ENCODE measurements around the gene IGFBP7.

Gene IGFBP7

DNA sequence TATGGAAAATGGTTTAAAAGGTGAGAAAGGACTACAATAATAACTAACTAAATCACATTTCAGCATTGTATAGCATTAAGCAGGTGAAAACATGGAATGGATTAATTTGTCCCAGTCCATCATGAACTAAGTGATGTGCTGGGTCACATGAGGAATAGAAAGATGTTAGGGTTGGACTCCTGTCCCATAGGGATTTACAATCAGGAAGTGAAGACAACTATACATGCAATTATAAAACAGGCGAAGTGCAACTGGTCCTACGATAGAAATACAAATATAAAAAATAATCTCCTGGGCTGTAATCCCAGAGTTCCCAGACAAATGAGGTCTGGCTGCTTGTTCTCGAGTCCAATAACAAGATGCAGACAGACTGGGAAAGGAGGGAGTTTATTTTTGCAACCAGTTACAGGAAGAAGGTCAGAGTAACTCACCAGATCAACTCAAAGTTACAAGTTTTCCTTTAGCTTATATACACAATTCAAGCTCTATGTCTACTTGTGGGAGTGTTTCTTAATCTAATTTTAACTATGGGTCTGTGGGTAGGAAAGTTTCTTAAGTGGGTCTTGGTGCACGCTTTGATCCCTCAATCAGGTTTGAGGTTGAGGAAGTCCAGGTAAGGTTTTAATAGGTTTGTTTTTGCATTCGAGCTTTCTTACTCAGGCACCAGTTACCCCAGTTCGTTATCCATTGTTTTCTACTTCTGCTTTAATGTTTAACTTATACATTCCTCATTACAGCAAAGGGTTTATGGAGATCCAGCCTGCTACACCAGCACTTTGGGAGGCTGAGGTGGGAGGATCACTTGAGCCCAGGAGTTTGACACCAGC is 50.1 kb downstream of the IGFBP7 start:
- no peak for DNase-seq
- TF ChIP-seq, protein P1, sequence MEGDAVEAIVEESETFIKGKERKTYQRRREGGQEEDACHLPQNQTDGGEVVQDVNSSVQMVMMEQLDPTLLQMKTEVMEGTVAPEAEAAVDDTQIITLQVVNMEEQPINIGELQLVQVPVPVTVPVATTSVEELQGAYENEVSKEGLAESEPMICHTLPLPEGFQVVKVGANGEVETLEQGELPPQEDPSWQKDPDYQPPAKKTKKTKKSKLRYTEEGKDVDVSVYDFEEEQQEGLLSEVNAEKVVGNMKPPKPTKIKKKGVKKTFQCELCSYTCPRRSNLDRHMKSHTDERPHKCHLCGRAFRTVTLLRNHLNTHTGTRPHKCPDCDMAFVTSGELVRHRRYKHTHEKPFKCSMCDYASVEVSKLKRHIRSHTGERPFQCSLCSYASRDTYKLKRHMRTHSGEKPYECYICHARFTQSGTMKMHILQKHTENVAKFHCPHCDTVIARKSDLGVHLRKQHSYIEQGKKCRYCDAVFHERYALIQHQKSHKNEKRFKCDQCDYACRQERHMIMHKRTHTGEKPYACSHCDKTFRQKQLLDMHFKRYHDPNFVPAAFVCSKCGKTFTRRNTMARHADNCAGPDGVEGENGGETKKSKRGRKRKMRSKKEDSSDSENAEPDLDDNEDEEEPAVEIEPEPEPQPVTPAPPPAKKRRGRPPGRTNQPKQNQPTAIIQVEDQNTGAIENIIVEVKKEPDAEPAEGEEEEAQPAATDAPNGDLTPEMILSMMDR (IDR thresholded peaks at IDR 0.05) = no peak
- no peak overlapping the region for H3K4me3 ChIP-seq
- H3K27me3 ChIP-seq = no peaks in the 10 kb centered on the region
- peak overlapping the region; percentile 76 to 87 for H3K27ac ChIP-seq
- no peaks in the 10 kb centered on the region for H3K9me3 ChIP-seq
- peaks cover 0 to 99% (median 69%) of the 10 kb centered on the region in 4 donors for H3K4me1 ChIP-seq
- H3K36me3 ChIP-seq = no peaks in the 10 kb centered on the region
- intact Hi-C loops (cut with DNase I; ENCODE audit: low total_unique reads) = no loop called here

DNA sequence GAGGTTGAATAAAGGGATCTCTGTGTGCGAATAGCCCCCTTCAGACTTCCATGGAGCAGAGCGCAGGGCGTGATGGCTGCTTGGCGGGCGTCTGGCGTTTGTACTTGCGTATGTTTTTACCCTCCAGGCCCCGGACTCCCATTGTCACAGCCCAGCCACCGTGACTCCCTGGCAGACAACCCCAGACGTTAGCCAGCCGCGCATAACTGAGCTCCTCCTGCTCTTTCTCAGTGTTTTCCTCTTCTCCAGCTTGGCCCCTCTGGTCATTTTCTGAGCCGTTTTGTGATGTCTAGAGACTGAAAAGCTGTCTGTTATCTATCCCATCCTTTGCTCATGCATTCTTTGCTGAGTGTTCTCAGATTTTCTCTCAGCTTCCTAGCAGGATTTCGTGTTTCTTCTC is 54.3 kb downstream of the IGFBP7 start:
- Histone ChIP-seq H3K4me1 (peaks cover 0 to 99% (median 55%) of the 10 kb centered on the region in 4 donors), H3K27ac (peak overlapping the region; percentile 76 to 82), H3K9me3 (no peaks in the 10 kb centered on the region)

DNA sequence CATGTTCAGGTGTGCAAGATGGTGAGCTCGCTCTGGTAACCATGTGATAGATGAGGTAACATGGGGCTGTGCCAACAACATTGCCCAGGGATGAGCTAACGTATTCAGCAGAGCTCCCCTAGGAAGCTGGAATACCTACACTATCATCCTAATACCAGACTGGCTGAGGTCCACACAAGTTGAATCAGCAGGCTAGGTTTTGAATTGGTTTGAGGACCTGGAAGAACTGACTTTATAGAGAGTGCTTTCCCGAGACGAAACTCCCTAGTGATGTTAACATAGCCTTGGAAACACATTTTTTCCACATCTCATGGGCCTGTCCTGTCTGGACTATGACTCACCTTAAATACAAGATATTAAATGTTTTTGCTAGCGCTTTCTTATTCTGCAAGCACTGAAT is 56.7 kb downstream of the IGFBP7 start:
- H3K36me3 ChIP-seq = no peaks in the 10 kb centered on the region
- H3K4me1 ChIP-seq = peaks cover 0 to 100% (median 64%) of the 10 kb centered on the region in 4 donors
- TF ChIP-seq, protein P1 (IDR thresholded peaks at IDR 0.05) = no peak
- DNase-seq = no peak
- H3K9me3 ChIP-seq = no peaks in the 10 kb centered on the region
- H3K27me3 ChIP-seq = no peaks in the 10 kb centered on the region
- no peak overlapping the region for H3K4me3 ChIP-seq
- H3K27ac ChIP-seq = peak overlapping the region; percentile 54 to 82
- intact Hi-C loops (cut with DNase I; ENCODE audit: low total_unique reads) = no loop called here

More for the DNA sequence above, 54.3 kb downstream of the IGFBP7 start:
- Histone ChIP-seq H3K27me3 (no peaks in the 10 kb centered on the region), H3K4me3 (peak overlapping the region in 1 of 2 donors; percentile 16), H3K36me3 (no peaks in the 10 kb centered on the region)
- intact Hi-C loops (cut with DNase I; ENCODE audit: low total_unique reads) = no loop called here
- TF ChIP-seq, protein P1 (IDR thresholded peaks at IDR 0.05) = no peak
- DNase-seq = peak in 1 of 2 donors; percentile 80

DNA sequence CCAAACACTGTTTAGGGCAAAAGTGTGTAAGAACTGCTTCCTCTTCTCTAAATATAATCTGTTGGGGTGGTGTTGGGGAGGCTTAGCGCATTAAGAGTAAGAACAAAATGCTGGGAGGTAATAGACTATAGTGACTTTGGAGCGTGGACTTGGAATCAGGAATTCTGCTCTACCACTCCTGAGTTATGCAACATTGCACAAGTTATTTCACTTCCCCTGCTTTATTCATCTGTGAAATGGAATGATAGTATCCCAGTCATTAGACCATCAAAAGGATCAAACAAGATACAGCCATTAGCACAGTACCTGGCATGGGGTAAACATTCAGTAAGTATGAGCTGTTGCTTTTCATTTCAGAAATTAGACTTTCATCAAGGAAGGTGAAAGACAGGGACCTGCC is 58.7 kb downstream of the IGFBP7 start:
- Histone ChIP-seq H3K27ac (peak overlapping the region; percentile 61 to 82), H3K36me3 (no peaks in the 10 kb centered on the region), H3K4me3 (no peak overlapping the region), H3K9me3 (no peaks in the 10 kb centered on the region), H3K27me3 (no peaks in the 10 kb centered on the region), H3K4me1 (peaks cover 0 to 99% (median 55%) of the 10 kb centered on the region in 4 donors)
- TF ChIP-seq, protein P1 (IDR thresholded peaks at IDR 0.05) = no peak
- intact Hi-C loops (cut with DNase I; ENCODE audit: low total_unique reads) = no loop called here
- no peak for DNase-seq

DNA sequence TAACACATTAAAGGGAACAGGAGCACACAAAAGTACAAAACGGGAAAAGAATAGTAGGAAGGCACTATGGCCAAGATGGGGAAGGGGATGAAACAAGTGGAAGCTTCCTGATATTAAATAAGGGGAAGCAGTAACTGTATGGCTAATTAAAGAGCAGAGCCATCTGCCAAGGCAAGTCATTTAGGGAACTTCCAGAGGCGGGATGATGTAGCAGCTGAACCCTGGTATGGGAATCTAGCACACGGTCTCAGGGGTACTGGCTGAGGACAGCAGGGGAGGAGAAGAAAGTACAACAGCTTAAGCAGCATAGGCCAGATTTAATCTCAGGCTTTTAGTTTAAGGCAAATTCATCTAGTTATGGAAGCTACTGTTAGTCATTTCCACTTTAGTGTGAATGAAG is 59.1 kb downstream of the IGFBP7 start:
- H3K9me3 ChIP-seq = no peaks in the 10 kb centered on the region
- H3K27me3 ChIP-seq = no peaks in the 10 kb centered on the region
- intact Hi-C loops (cut with DNase I; ENCODE audit: low total_unique reads) = no loop called here
- no peak overlapping the region for H3K4me3 ChIP-seq
- DNase-seq = no peak
- H3K27ac ChIP-seq = peak overlapping the region; percentile 61 to 82
- peaks cover 0 to 99% (median 55%) of the 10 kb centered on the region in 4 donors for H3K4me1 ChIP-seq
- no peaks in the 10 kb centered on the region for H3K36me3 ChIP-seq
- TF ChIP-seq, protein P1 (IDR thresholded peaks at IDR 0.05) = no peak
